ENCODE data around the gene CRYBB1.

Gene CRYBB1

DNA sequence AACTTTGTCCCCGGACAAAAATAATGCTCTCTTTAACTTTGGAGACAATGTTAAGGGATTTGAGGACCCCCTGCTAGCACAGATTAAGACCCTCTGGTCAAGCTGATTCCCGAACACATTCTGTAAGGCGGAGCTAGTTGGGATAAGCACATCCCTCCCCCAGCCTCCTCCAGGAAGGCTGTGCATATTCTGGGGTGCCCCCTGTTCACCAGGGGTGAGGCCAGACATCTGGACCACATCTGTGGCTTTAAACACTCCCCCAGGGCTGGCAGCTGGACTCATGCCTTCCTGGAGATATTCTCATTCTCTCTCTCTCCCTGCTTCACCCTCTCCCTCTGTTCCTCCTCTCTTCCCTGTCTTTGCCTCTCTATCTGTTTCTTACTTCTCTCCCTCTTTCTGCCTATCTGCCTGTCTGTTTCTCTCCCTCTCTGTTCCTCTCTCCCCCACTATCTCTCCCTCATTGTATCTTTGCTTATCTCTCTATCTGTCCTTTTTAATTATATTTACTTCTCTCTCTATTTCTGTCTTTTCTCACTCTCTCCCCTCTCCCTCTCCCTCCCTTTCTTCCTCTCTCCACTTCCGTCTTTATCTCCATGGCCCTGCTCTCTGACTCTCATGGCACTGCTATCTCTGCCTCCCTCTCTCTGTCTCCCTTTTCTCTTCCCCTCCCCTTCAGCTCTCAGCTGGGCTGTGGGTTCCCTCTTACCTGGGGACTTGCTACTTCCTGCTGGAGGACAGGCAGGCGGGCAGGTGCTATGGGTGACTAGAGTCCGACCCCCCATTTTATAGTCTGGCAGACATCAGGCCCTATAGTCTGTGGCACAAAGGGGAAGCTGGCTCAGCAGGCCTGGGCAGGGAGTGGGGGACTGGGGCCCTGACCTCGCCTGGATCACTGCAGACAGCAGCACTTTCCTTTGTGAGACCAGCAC, at the start of gene CRYBB1:
Gene CRYBB1, minus strand, starts transcription at position 757 of the 929 bp plus-strand sequence. CDS start 1,708 bp downstream, outside the sequence.
- DNase-seq (ENCODE audit: low read depth in 3 of 3): no peak

DNA sequence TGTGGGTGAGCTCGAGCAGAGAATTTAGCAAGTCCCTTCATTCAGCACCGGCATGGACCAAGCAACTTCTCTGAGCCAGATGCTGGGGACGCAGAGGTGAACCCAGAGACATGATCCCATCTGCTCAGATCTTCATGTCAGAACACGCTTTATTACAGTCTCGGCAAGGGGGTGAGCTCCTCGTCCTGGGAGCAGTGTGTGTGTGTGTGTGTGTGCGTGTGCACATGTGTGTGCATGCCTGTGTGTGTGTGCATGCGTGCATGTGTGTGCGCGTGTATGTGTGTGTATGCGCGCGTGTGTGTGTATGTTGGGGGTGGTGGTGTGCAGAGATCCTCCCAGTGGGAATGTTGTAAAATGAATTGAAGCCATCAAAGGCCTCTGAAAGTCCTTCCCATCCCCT, 49.3 kb upstream of the CRYBB1 start:
- DNase-seq (ENCODE audit: low read depth in 3 of 3): no peak

DNA sequence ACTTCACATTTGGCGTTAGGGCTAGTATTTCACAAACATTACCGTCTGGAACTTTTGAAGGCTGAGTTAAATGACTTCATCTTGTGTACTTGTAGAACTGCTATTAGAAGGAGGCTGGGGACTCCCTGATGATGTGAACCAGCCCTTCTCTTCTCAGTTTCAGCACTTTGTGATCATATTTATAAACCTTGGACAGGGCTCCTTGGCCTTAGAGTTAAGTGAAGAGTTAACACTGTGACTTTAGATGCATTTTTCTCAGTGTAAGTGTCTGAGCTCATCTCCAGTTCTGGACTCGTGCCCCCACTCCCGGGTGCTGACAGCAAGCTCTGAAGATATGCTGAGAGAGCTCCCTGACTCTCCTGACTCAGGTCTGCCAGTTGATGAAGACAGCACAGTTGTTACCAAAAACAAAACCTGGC, 48.0 kb upstream of the CRYBB1 start:
- DNase-seq (ENCODE audit: low read depth in 3 of 3): no peak

DNA sequence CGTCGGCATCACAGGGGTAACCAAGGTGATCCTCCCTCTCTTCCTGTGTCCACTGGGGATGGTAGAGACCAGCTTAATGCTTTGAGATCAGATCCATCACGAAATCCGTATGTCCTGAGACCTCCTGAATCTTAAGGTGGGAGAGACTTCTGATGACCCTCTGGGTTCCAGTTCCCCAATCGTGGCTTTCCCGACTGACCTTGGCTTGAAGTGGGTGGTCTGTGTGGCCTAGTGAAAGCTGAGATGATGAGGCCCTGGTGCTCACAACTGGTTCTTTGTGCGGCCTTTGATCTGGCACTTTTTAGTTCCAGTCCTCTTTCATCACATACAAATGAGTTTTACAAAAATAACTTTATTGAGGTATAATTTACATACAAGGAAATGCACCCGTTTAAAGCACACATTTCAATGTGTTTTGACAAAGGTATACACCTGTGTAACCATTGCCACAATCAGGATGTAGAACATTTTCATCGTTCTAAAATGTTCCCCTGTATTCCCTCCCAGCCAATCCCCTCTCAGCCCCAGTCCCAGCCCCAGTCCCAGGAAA, 45.6 kb upstream of the CRYBB1 start:
- no peak for DNase-seq (ENCODE audit: low read depth in 3 of 3)

DNA sequence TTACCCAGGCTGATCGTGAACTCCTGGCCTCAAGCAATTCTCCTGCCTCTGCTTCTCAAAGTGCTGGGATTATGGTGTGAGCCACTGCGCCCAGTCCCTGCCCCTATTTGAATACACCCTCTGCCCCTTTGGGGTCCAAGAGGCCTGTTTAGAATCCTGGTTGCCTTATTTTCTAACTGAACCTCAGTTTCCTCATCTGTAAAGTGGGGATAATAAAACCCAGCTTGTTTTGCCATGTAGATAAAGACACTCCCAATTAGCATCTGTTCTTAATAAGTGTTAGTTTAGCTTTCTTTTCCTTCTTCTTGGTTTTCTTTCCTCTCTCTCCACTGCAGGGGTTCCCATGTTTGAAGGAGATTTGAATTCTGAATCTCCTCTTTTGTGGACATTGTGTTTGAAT, 44.3 kb upstream of the CRYBB1 start:
- no peak for DNase-seq (ENCODE audit: low read depth in 3 of 3)

DNA sequence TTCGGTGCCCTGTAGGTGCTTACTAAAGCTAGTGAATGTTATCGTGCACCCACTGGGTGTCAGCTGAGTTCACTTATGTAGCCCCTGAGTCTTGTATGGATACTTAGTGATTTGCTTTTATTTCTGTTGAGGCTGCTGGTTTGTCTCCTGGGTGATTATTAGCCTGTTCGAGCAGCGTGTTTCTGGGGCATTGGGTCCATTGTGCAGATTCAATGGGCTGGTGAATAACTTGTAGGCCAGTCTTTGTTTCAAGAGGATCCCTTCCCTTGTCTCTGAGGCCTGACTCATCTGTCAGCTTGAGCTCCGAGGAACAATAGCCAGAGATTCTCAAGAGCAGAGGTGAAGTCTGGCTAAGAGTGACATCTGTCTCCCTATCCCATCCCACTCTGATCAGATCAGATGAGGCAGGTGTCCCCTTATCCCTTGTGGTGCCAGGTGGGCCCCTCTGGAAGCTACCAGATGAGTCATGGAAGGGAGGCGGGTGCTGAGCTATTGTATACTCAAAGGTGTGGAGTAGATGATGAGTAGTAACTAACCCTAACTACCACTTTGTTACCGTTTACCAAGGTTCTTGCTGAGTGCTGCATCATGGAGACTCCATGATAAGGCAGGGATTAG, 43.2 kb upstream of the CRYBB1 start:
- no peak for DNase-seq (ENCODE audit: low read depth in 3 of 3)

DNA sequence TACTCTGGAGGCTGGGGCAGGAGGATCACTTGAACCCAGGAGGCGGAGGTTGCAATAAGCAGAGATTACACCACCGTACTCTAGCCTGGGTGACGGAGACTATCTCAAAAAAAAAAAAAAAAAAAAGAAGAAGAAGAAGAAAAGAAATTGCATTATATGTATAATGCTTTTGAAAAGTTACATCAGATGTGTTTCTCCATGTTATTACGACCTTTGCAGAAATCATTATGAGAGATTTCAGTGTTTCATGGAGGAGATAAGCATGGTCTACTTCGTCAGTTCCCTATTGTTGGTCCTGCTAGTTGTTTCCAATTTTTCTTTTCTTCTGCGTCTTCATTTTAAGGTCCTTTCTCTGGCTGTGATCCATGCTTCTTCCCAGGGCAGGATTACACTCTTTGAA, 42.5 kb upstream of the CRYBB1 start:
- no peak for DNase-seq (ENCODE audit: low read depth in 3 of 3)

DNA sequence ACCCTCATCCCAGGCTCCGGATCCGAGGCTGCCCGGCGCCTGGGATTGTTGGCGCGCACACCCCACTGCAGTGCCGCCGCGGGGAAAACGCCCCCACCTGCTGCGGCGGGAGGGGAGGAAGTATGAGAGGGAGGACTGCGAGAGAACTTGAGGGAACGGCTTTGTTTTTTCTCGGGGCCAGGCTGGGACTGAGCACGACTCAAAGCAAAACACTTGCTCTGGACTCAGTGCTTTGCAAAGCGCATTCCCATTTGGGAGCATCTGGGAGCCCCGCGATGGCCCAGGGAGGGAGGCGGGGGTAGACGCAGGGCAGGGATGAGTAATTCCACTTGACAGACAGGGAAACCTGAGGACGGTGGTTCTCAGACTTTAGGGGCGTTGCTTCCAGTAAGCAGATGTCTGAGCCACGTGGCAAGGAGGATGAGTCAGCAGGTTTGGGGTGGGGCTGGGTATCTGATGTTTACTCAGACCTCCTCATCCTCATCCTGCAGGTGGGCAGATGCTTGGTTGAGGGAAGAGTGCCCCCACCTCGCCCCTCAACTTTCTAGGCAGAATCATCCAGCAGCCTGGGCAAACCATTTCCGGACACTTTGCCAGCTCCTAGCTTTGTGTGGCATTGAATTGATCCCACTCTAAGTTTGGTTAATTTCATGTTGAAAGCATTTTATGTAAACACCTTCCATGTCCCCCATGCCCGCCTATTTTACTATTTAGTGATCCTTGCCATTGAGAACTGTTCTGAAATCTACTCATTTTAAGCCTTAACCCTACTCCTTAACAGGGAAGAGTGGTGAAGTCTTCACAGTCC, 41.0 kb upstream of the CRYBB1 start:
- peak; percentile 70 to 84 (median 77) for DNase-seq (ENCODE audit: low read depth in 3 of 3)

DNA sequence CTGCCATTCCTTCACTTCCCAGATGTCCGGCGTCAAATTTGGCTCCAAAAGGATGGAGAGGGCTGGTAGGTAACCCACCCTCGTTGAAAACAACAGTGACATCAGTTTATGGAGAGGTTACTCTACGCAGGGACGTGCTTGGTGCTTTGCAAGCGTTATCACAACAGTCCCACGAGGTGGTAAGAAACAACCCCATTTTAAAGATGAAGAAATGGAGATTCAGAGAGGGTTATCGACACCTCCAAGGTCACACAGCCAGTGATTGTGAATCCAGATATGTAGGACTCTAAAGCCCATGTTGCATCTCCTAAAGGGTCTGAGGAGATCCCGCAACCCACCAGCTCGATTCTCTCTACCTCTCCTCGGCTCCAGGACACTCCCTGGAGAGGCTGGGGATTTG, 40.3 kb upstream of the CRYBB1 start:
- DNase-seq (ENCODE audit: low read depth in 3 of 3): no peak

DNA sequence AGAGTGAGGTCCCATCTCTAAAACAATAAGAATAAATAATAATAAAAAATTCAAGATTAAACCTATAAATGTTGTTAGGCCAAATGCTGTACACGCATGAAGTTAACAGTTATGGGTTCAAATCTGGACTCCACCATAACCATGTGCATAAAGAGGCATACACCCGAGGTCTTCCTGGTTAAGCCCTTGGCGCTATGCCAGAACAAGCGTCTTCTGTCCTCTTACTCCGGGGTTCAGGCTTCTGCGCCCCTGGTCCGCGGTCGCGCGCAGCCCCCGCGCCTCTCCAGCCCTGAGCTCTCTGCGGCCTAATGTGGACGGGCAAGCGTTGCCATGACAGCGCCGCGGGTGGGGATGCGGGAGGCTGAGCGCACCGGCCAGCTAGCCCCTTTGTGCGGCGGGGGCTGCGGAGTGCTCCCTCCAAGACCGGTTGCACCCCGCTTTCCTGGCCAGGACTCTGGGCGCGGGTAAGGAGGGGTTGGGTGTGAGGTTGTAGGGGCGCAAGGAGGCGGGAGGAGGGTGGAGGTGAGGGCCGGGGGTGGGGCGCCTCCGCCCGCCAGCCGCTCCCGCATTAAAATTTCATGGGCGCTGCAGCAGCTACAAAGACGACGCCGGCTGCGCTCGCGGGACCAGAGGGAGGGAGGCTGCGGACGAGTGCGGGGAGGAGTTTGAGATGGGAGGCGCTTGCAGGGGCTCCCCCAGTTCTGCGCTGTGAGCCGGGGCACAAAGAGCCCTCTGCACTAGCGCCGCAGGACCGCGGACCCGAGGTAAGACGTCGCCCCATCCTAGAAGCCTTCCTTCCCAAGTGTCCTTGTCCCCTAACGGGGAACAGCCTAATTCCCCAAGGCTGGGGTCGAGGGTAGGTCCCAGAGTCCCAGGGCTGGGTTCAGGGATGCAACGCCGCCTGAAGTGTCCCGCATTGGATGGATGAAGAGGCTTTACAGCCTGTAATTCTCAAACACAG, 39.3 kb upstream of the CRYBB1 start, which contains the start of gene MIAT:
Gene MIAT, plus strand, starts transcription at position 698 of the 961 bp plus-strand sequence.
- peak in 2 of 3 experiments; percentile 37 to 64 for DNase-seq (ENCODE audit: low read depth in 3 of 3)

DNA sequence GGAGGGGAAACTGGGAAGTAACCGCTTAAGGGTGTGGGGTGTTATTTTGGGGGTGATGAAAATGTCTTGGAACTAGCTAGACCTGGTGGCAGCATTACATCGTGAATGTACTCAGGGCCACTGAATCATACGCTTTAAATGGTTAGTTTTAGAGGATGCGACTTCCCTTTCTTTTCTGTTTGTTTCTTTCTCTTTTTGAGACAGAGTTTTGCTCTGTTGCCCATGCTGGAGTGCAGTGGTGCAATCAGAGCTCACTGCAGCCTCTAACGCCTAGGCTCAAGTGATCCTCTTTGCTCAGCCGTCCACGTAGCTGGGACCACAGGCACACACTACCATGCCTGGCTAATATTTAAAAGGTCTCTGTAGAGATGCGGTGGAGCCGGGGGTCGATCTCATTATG, 34.0 kb upstream of the CRYBB1 start:
- no peak for DNase-seq (ENCODE audit: low read depth in 3 of 3)

DNA sequence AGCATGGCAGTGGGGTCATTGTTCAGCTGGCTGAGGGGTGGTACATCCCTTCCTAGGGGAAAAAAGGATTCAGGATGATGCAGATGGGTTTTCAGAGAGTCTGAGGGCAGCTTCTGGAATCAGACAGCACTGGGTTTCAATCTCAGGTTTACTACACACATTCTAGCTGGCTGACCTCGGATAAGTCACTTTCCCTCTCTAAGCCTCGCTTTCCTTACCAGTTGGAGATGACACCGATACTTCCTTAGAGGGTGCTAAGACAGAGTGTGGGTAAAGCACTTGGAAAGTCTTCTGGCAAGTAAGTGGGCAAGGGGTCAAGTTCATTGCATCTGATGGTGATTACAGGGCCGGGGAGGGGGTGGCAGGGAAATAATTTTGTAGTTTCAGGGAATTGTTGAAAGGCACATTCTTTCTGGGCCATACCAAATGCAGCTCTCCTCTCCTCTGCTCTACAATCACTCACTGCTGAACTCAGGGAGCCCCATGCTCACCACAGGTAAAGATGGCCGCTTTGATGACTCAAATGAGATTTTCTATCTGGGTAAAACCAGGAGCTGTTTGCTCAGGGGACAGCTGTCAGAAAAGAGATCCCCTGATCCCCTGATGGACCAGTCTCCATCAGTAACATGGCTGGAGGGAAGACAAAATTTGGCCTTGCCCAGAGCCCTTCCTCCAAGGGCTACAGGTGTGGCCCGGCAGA, 33.0 kb upstream of the CRYBB1 start:
- DNase-seq (ENCODE audit: low read depth in 3 of 3): no peak

DNA sequence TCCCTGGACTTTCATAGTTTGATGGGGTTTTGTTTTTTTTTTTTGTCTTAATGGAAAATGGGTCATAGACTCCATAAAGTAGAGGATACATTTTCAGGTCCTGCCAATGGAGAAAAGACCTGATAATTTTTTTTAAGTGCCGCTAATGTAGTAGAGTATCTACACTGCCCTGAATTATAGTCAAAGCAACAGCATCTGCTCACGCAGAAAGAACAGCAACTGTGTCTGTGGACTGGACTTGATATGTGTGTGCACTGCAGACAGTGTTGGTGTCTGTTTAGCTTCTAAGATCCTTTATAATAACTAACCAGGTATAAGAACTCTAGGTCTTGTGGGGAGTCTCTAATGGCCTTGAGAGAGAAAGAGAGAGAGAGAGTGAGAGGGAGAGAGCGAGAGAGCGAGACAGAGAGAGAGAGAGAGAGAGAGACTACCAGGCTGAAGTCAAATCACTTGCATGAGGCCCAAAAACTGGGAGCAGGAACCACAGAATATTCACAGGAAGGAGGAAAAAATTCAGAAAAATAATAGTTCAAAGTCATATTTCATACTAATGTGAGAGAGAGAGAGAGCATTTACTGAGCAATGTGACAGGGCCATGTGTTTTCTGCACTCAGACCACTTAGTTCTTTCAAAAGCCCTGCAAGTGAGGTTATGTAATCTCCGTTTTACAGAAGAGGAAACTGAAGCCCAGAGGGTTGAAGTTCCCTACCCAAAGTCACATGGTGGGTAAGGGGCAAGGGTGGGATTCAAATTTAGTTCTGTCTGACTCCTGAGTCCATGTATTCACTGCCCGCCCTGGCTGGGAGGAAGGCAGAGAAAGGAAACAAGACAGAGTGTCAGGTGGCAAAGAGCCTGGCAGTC, 30.9 kb upstream of the CRYBB1 start:
- DNase-seq (ENCODE audit: low read depth in 3 of 3): no peak

DNA sequence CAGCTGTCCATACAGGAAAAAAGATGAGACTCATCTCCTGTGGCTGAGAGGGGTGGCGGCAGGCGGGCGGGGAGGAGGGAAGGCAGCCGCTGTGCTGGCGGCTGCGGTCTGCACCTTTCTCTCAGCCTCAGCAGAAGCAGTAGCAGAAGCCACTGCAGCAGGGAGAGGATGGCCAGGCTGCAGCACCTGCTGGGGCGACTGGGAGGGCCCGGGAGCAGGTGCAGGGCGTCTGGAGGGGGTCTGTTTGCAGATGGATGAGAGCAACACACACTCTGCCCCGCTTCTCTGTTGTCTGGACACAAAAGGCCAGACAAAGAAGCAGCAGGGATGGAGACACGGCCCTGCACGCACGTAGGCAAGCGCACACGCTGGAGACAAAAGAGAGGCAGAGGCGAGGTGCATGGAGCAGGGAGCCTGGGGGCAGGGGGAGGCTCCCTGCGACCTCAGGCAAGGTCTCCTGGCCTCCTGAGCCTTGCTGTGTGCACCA, 30.2 kb upstream of the CRYBB1 start:
- no peak for DNase-seq (ENCODE audit: low read depth in 3 of 3)

DNA sequence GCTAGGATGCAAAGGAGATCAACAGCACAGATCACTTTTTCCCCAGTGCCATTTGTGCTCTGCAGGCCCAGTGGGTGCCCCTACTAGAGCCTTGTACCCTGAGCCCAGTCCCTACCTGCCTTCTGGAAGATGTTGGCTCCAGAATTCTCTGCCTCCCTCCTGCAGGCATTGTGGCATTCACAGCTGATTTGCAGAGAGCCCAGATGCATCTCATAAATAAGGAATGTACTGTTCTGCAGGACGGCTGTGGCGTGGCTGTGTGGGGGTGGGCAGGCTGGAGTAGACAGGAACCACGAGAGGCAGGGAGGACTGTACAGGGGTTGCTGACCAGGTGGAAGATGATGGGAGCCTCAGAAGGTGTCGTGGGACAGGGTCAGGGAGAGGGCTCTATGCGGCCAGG, 28.3 kb upstream of the CRYBB1 start:
- DNase-seq (ENCODE audit: low read depth in 3 of 3): no peak

DNA sequence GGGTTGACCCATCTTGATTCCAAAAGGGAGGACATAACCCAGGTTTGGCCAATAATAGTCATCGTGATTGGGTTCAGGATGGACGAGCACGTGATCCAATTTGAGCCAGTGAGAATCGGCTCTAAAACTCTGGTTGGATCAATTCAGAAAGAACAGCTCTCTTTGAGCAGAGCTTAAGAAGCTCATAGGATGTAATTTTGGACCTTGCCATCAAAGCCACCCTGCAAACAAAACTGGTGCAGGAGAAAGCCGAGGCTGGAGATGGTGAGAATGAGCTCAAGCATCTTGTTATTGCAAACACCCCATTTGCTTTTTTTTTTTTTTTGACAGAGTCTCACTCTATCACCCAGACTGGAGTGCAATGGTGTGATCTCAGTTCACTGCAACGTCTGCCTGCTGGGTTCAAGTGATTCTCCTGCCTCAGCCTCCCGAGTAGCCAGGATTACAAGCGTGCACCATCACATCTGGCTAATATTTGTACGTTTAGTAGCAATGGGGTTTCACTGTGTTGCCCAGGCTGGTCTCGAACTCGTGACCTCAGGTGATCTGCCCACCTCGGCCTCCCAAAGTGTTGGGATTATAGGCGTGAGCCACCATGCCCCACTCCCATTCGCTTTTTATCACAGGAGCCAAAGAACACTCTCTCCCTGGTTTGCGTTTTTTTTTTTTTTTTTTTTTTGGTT, 25.7 kb upstream of the CRYBB1 start:
- no peak for DNase-seq (ENCODE audit: low read depth in 3 of 3)

DNA sequence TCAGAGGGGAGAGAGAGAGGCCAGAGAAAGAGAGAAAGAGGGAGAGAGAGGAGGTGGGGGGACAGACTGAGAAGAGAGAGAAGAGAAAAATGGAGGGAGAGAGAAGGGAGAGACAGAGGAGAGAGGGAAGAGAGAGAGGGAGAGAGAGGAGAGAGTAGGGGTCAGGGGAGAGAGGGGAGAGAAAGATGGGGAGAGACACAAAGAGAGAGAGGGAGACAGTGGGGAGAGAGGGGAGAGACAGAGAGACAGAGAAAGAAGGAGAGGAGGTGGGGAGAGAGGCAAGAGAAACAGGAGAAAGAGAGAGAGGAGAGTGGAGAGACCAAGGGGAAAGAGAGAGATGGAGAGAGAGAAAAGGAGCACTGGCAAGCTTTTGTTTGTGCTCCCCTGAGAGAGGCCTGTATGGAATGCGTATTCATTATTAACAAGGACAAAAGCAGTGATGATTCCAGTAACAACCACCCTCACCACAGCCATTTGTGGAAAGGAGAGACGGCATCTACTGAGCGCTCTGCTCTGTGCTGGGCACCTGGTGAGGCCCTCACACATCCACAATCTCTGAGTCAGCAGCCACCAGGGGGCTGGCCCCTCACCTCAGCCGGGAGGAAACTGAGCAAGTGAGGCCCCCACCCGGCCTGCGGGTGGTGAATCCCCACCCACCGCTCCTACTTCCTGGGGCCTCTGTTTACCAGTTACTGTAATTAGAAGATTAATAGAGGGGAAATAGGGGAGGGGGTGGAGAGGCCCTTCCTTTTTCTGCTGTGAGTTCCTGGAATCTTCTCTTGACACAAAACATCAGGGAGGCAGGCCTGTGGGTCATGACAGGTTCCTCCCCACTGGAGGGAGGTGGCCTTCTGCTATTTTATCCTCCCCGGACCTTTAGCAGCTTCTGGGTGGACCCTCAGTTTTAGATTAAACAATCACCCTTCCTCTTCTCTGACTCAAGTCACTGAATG, 24.9 kb upstream of the CRYBB1 start:
- peak; percentile 52 to 85 (median 60) for DNase-seq (ENCODE audit: low read depth in 3 of 3)
